CD4-positive, alpha-beta T cell treated with Interferon gamma for 1 hour (primary cell): ENCODE data around the gene SRSF5.

ENCODE experiments used
- DNase-seq: peaks from one replicate; pipeline ENCODE4 v3.0.0-alpha.2; 2020

SRSF5 gene

DNA sequence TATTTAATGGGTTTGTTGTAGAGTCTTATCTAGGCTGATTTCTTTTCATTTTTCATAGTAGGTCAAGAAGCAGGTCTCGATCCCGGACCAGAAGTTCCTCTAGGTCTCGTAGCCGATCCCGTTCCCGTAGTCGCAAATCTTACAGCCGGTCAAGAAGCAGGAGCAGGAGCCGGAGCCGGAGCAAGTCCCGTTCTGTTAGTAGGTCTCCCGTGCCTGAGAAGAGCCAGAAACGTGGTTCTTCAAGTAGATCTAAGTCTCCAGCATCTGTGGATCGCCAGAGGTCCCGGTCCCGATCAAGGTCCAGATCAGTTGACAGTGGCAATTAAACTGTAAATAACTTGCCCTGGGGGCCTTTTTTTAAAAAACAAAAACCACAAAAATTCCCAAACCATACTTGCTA, 4.2 kb downstream of the SRSF5 start:
- DNase-seq: no peak

- DNase-seq: no peak
These were observed 5.4 kb downstream of the SRSF5 start for GRCh38 chr14:69772082-69773017.

- DNase-seq: no peak
These were observed 6.8 kb downstream of the SRSF5 start for GRCh38 chr14:69773571-69774276.

DNA sequence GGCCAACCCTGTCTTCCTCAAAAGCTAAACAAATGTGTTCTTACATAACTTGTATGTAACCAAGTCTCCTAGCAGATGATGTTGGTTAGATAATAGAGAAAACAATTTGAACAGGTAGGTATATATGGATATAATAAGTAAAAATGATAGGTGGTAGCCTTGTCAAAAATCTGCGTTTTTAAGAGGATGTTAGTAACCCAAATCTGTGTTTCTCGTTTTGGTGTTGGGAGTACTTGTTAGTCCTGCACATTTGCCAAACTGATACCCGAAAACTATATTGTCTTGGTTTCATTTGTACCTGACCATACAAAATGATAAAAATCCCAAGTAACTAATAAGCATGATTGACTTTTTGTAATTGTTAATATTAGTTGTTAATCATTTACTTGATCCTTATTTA, 8.1 kb downstream of the SRSF5 start:
- no peak for DNase-seq

- DNase-seq: no peak
These were observed 10.0 kb downstream of the SRSF5 start for GRCh38 chr14:69776875-69777453.

DNA sequence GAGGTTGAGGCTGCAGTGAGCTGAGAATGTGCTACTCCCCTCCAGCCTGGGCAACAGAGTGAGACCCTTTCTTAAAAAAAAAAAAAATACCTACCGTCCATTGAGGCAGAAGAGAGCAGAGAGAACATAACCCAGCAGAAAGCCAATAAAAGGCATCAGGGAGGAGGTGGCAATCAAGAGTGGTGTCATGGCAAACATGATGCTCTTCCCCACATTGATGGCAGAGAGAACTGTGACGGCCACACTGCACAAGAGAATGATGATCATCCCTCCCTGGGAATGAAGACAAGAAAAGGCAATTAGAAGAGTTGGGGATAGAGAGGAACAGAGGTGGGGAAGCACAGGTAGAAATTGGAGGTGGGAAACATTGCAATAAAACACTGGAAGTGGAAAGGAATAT, 12.1 kb downstream of the SRSF5 start:
- no peak for DNase-seq

- DNase-seq: no peak
These were observed 13.2 kb downstream of the SRSF5 start for GRCh38 chr14:69780092-69780491.

GRCh38 chr14:69780952-69781351, 14.0 kb downstream of the SRSF5 start:
- DNase-seq: no peak

DNA sequence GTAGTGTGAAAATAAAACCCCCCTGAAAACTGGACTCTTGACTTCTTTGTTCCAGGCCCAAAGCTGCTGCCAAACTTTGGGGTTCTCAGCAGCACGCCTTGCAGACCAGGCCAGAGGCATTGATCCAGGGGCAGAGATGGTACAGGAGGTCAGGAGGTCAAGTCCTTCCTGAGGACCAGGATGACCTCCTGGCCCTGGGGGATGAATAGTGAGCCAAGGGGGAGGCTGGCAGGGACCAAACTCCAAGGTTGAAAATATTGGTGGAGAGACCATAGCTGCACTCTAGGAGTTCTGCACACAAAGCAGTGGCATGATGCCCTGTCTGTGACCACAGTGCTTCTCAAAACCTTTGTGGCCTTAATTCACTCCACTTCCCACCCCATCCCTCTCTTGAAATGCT, 18.0 kb downstream of the SRSF5 start:
- DNase-seq: no peak

DNA sequence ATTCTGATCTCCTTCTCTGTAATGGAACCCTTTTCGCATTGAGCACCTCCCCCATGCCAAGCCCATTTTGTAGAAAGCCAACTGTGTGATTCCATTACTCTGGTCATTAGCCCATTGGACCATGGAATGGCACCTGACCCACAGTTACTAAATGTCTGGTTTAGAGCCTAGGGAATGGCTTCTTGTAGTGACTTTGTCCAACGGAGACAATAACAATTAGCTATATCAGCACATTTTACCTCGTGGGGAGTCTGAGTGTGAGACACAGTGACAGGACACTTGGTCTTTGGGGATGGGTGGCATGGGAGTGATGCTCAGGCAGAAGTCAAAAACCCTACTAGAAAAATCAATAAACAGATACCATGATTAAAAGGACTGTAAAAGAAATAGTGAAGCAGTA, 19.7 kb downstream of the SRSF5 start:
- no peak for DNase-seq

- no peak for DNase-seq
These were observed 22.2 kb downstream of the SRSF5 start for GRCh38 chr14:69789118-69789640.

DNA sequence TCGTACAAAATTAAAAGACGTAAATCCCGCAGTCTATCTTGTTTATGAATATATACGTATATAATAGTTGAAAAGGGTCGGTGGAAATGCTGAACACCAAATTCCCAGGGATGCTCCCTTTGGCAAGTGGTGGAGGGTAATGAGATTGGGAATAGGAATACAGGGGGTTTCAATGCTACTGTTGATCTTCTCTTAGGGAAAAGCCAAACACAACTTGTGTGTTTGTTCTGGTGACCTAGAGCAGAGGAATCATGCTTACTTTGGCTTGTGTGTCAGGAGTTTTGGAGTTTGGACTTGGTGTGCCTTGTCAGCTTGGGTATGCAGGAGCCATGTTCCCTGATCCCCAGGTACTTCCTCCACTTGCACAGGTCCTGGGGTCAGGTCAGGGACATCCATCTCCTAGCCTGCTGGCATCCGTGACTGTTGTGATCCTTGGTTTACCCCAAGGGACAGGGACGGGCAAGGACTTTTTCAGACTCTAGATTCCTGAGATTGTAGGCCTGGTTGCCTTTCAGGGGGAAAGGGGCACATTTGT, 26.0 kb downstream of the SRSF5 start:
- DNase-seq: no peak

DNA sequence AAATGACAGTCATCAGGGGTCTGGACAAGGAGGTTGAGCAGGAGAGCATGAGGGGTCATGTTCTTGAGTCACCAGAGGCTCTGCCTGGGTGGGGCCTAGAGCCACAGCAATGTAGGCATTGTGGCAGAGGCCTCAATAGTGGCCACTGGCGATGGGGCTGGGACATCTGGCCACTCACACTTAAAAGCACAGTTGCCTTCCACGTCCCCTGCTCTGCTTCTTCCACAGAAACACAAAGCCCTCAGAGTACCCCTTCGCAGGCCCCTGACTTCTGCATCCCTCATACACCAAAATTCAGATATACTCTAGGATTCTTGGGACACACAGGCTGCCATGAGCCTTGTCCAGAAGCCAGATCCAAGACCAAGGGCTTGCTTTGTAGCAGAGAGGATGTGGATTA, 27.8 kb downstream of the SRSF5 start:
- DNase-seq: no peak

DNA sequence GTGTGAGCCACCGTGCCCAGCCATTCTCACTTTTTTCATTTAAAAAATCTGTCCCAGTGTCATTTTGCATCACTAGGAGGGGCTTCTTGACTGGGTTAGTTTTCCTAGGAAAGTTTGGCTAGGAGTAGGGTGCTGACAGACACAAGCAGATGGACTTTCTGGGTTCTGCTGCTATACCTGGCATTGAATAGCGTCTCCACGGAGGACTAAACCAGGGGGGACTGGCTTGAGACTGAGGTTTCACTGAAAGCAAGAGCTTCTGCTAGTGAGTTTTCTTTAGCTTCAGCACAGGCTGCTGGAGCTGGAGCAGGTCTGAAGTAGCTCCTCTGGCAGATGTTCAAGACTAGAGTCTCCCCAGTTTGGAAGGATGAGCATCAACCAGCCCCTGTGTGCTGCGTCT, 28.7 kb downstream of the SRSF5 start:
- no peak for DNase-seq

GRCh38 chr14:69796797-69797500, 30.0 kb downstream of the SRSF5 start, which contains the start of gene SLC10A1:
Gene SLC10A1 (minus strand): TSS chr14:69797241. CDS start chr14:69797155, 86 bp downstream.
- DNase-seq: no peak

- DNase-seq: no peak
These were observed 30.8 kb downstream of the SRSF5 start for GRCh38 chr14:69797573-69798338.

DNA sequence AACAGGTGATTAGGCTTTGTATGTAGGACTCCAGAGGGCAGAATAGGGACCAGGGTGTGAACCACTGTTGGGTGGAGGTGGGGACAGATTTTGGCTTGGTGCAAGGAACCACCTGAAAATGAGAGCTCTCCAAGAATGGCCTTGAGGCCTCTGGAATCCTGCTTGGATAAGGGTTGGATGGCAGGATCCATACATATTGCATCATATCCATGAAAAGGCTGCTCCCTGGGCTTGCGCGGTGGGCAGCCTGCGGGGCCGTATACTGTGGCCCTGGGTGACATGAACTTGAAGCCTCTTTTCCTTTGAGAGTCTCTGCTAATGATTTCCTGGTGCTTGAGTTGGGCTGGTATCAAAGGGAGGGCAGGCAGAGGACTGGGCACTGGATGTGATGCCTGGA, 31.4 kb downstream of the SRSF5 start:
- no peak for DNase-seq

- no peak for DNase-seq
These were observed 36.8 kb downstream of the SRSF5 start for GRCh38 chr14:69803753-69804152.

- no peak for DNase-seq
These were observed 38.0 kb downstream of the SRSF5 start for GRCh38 chr14:69804902-69805301.

DNA sequence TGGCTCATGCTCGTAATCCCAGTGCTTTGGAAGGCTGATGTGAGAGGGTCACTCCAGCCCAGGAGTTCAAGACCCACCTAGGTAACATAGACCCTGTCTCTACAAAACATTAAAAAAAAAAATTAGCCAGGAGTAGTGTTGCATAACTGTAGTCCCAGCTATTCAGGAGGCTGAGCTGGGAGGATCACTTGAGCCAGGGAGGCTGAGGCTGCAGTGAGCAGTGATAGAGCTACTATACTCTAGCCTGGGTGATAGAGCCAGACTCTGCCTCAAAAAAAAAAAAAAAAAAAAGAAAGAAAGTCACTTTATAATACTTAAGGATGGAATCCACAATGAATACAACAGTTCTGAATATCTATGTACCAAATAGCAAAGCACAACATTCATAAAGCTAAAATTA, 40.2 kb downstream of the SRSF5 start:
- no peak for DNase-seq

- no peak for DNase-seq
These were observed 42.2 kb downstream of the SRSF5 start for GRCh38 chr14:69808919-69809808.
